Measurements from ENCODE around the gene NTMT2.

DNA sequence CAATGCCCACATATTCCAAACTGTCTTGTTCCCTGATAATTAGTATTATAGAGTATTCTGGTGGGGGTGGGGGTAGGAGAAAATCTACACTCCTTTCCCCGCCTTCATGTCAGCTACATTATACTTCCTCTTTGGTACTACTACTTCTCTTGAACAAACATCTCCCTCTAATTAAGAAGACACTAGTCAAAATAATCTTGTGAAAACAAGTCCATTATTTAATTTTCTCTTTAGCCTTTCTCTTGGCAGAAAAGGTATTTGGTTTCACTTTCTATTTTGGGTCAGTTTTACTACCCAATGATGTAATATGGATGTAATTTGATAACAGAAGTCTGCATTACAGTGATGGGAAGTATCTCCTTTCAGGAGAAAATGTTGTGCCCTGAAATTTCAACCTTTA, 22.5 kb downstream of the NTMT2 start:
- TF ChIP-seq, protein P1, sequence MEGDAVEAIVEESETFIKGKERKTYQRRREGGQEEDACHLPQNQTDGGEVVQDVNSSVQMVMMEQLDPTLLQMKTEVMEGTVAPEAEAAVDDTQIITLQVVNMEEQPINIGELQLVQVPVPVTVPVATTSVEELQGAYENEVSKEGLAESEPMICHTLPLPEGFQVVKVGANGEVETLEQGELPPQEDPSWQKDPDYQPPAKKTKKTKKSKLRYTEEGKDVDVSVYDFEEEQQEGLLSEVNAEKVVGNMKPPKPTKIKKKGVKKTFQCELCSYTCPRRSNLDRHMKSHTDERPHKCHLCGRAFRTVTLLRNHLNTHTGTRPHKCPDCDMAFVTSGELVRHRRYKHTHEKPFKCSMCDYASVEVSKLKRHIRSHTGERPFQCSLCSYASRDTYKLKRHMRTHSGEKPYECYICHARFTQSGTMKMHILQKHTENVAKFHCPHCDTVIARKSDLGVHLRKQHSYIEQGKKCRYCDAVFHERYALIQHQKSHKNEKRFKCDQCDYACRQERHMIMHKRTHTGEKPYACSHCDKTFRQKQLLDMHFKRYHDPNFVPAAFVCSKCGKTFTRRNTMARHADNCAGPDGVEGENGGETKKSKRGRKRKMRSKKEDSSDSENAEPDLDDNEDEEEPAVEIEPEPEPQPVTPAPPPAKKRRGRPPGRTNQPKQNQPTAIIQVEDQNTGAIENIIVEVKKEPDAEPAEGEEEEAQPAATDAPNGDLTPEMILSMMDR (IDR thresholded peaks at IDR 0.05) = no peak
- no peak for TF ChIP-seq POLR2A (IDR thresholded peaks at IDR 0.05)
